HepG2 (cell line): ENCODE measurements around the gene GGCT. TPM values are rescaled to one million over a fixed set of nuclear protein-coding genes. Genes with fewer than 3 reads are reported as not detected.

Experiments
- AGO2 ChIP-seq: fragments of 200-400 bp; formaldehyde crosslinking; optimal IDR thresholded peaks from 2 replicates; pipeline ENCODE3; 2017; ENCODE audit warnings: mild to moderate bottlenecking, low read depth, low read length, moderate library complexity
- BRF2 ChIP-seq: sonication (generic); formaldehyde crosslinking; IDR thresholded peaks from 2 replicates; pipeline ENCODE4 v1.8.1; 2022; ENCODE audit warnings: mild to moderate bottlenecking, missing genetic modification reagents
- CBFB ChIP-seq: sonication (generic); formaldehyde crosslinking; IDR thresholded peaks from 2 replicates; pipeline ENCODE4 v1.4.0; 2020; ENCODE audit warnings: missing genetic modification reagents
- FOXA1 ChIP-seq, 2 experiments: fragments of 450-650 bp in 1 of 2; sonication (generic) in 1 of 2; formaldehyde crosslinking in 1 of 2; IDR thresholded peaks; 2 replicates each; pipeline versions ENCODE4 v1.4.0 to v1.6.1; 2016 to 2020; ENCODE audit warnings: missing genetic modification reagents in 1 of 2
- NR0B2 ChIP-seq: sonication (generic); formaldehyde crosslinking; IDR thresholded peaks from 2 replicates; pipeline ENCODE4 v1.4.0; 2020; ENCODE audit warnings: mild to moderate bottlenecking, missing genetic modification reagents
- PHF21A ChIP-seq: sonication (generic); formaldehyde crosslinking; IDR thresholded peaks from 2 replicates; pipeline ENCODE4 v1.5.0; 2020; ENCODE audit warnings: mild to moderate bottlenecking, missing genetic modification reagents
- SRY ChIP-seq: sonication (generic); formaldehyde crosslinking; IDR thresholded peaks from 2 replicates; pipeline ENCODE4 v1.8.0; 2022; ENCODE audit warnings: mild to moderate bottlenecking, missing genetic modification reagents
- TAF1 ChIP-seq: sonication (generic); formaldehyde crosslinking; IDR thresholded peaks from 2 replicates; pipeline ENCODE4 v1.4.0; 2020; ENCODE audit warnings: missing genetic modification reagents
- ZBTB40 ChIP-seq, 2 experiments: fragments of 450-650 bp in 1 of 2; sonication (generic) in 1 of 2; formaldehyde crosslinking in 1 of 2; IDR thresholded peaks; 2 replicates each; pipeline versions ENCODE4 v1.6.1 to v1.8.0; 2016 to 2022; ENCODE audit warnings: antibody characterized with exemption in 1 of 2, mild to moderate bottlenecking in 1 of 2, missing genetic modification reagents in 1 of 2
- ZNF543 ChIP-seq: sonication (generic); formaldehyde crosslinking; IDR thresholded peaks from 2 replicates; pipeline ENCODE4 v1.4.0; 2020; ENCODE audit warnings: mild to moderate bottlenecking, missing genetic modification reagents
- ZSCAN22 ChIP-seq: sonication (generic); formaldehyde crosslinking; IDR thresholded peaks from 2 replicates; pipeline ENCODE4 v1.4.0; 2020; ENCODE audit warnings: mild to moderate bottlenecking, missing genetic modification reagents
- polyA plus RNA-seq, 8 experiments: library from polyadenylated mRNA; depleted of rRNA in 3 of 8; stranded (reverse) in 7 of 8; unstranded in 1 of 8; fragments of >200 nt; fragmentation: Illumina TruSeq in 4 of 8; extraction: Trizol in 4 of 8; gene quantifications; 2 replicates each; pipeline versions ENCODE4 v1.2.1 to v1.2.3, GENCODE V29; 2011 to 2016; ENCODE audit warnings: low read depth in 4 of 8, missing spikeins in 1 of 8, mixed read lengths in 1 of 8; ENCODE audit not compliant: insufficient read depth in 1 of 8
- total RNA-seq, 5 experiments: library from RNA; depleted of rRNA; stranded (reverse); fragments of >200 nt; fragmentation: Illumina TruSeq; extraction: Trizol; gene quantifications; 2 replicates each; pipeline ENCODE4 v1.2.3, GENCODE V29; 2016; ENCODE audit warnings: low read depth in 1 of 5
- TF ChIP-seq, protein P1 (sequence below): sonication (generic); formaldehyde crosslinking; IDR thresholded peaks from 2 replicates; pipeline ENCODE4 v1.5.1; 2020; ENCODE audit warnings: mild to moderate bottlenecking, missing genetic modification reagents, moderate library complexity

GGCT gene
- total and polyA plus RNA-seq, 2 of the 13 experiments (the other 11 are each of a cell fraction or from before 2014, with no cell fraction given): 19.5 to 78.3 TPM

DNA sequence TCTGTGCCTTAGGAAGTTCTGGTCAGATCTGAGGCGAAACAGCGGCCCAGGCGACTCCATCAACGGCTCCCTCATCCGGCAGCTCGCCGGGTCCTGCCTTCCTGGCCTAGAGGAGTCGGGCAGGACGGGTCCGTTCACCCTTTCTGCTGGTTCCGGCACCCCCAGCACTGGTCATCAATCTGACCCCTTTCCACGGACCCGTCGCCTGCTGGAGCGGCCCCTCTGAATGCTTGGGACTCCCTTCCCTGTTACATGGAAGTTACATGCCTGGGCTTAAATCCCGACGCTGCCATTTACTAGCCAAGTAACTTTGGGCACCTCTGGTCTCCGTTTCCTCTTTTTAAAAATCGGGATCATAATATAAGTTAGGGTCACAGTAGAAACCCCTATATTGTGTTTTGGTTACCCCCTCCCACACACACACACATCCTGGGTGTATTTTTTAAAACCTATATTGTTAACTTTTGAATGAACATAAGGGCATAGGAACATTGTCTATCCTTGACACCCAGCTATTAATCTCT, 607 bp upstream of the GGCT start (continued):
- TF ChIP-seq ZBTB40 (IDR thresholded peaks at IDR 0.05) (no peak), ZBTB40 (CRISPR knock-in tag; IDR thresholded peaks at IDR 0.05) (no peak), CBFB (CRISPR knock-in tag) (no peak), BRF2 (CRISPR knock-in tag) (no peak), AGO2 (no peak), PHF21A (CRISPR knock-in tag) (peak; percentile 52; the same call in 1 of the 2 replicates), ZSCAN22 (CRISPR knock-in tag) (no peak), FOXA1 (IDR thresholded peaks at IDR 0.05) (no peak), FOXA1 (CRISPR knock-in tag; IDR thresholded peaks at IDR 0.05) (no peak), NR0B2 (CRISPR knock-in tag) (0 out of 2 replicates have a peak, but pooled peaks have one; percentile 40), SRY (no peak), ZNF543 (CRISPR knock-in tag) (no peak), TAF1 (CRISPR knock-in tag) (no peak)
- TF ChIP-seq, protein P1, sequence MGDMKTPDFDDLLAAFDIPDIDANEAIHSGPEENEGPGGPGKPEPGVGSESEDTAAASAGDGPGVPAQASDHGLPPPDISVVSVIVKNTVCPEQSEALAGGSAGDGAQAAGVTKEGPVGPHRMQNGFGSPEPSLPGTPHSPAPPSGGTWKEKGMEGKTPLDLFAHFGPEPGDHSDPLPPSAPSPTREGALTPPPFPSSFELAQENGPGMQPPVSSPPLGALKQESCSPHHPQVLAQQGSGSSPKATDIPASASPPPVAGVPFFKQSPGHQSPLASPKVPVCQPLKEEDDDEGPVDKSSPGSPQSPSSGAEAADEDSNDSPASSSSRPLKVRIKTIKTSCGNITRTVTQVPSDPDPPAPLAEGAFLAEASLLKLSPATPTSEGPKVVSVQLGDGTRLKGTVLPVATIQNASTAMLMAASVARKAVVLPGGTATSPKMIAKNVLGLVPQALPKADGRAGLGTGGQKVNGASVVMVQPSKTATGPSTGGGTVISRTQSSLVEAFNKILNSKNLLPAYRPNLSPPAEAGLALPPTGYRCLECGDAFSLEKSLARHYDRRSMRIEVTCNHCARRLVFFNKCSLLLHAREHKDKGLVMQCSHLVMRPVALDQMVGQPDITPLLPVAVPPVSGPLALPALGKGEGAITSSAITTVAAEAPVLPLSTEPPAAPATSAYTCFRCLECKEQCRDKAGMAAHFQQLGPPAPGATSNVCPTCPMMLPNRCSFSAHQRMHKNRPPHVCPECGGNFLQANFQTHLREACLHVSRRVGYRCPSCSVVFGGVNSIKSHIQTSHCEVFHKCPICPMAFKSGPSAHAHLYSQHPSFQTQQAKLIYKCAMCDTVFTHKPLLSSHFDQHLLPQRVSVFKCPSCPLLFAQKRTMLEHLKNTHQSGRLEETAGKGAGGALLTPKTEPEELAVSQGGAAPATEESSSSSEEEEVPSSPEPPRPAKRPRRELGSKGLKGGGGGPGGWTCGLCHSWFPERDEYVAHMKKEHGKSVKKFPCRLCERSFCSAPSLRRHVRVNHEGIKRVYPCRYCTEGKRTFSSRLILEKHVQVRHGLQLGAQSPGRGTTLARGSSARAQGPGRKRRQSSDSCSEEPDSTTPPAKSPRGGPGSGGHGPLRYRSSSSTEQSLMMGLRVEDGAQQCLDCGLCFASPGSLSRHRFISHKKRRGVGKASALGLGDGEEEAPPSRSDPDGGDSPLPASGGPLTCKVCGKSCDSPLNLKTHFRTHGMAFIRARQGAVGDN: peak; percentile 31; the same call in 1 of the 2 replicates
